Right lobe of liver (tissue), 4 donors: ENCODE results near the gene PPM1L.

Experiments used
- POLR2A ChIP-seq: fragments of 450-650 bp; IDR thresholded peaks from one replicate; pipeline ENCODE4 v1.6.1; 2017; ENCODE audit warnings: antibody characterized with exemption, mild to moderate bottlenecking
- TF ChIP-seq, protein P1 (sequence below), 4 donors: fragments of 200-600 bp in 3 of 4; fragments of 450-650 bp in 1 of 4; IDR thresholded peaks; one replicate each; pipeline versions ENCODE4 v1.5.1 to v1.8.0; 2016 to 2022; ENCODE audit warnings: antibody characterized with exemption in 4 of 4, mild to moderate bottlenecking in 2 of 4
- donor health status: DM: no; HTN: no; CAD: no.
- donor health status: DM: no; HTN: no; CAD: no.
- donor health status: DM: no; HTN: yes; CAD: no.

- TF ChIP-seq, protein P1, sequence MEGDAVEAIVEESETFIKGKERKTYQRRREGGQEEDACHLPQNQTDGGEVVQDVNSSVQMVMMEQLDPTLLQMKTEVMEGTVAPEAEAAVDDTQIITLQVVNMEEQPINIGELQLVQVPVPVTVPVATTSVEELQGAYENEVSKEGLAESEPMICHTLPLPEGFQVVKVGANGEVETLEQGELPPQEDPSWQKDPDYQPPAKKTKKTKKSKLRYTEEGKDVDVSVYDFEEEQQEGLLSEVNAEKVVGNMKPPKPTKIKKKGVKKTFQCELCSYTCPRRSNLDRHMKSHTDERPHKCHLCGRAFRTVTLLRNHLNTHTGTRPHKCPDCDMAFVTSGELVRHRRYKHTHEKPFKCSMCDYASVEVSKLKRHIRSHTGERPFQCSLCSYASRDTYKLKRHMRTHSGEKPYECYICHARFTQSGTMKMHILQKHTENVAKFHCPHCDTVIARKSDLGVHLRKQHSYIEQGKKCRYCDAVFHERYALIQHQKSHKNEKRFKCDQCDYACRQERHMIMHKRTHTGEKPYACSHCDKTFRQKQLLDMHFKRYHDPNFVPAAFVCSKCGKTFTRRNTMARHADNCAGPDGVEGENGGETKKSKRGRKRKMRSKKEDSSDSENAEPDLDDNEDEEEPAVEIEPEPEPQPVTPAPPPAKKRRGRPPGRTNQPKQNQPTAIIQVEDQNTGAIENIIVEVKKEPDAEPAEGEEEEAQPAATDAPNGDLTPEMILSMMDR (IDR thresholded peaks at IDR 0.05), result no peak
- TF ChIP-seq POLR2A, result no peak
Observed at GRCh38 chr3:161067335-161067734, 311.3 kb downstream of the PPM1L start.
